GM15510 (cell line): ENCODE data around the gene DISC1.

Experiments
- POLR2A ChIP-seq: IDR thresholded peaks from 3 replicates; pipeline ENCODE4 v1.6.1; 2011; ENCODE audit warnings: borderline replicate concordance; ENCODE audit not compliant: insufficient read length; ENCODE audit errors: extremely low read depth

DISC1 gene

DNA sequence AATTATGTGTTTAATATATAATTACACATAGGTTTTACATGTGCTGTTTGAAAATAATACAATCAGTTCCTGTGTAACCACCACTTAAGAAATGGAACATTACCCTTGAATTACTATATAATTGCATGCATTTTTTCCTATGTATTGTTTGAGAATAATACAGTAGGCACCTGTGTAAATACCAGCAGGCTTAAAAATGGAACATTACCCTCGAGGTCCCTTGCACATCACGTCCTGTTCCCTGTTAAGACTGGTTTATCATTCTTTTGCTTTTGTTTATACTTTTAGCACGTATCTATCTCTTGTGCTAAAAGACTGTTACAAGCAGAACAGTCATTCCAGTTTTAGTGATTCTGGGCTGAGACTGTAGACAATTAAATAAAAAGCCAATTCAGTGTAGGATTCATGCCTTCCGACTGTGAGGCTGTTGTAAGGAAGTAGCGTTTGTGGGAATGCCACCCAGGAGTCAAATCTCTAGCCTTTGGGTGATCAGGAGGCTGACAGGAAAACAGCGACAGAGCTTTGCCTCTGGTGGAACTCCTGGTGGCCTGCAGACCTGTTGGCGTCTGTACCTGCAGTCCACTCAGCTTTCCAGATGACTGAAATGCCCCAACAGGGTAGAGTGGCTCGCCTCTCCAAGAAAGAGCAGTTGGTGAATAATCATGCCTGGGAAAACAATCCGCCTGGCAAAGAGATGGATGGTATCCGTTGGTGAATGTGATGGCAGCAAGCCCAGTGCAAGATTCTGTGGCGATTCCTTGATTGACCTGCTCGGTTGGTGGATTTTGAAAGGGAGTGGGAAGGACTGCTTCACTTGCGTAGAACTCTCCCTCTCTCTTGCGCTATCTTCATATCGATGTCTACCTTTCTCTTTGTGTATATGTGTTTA, 58.0 kb downstream of the DISC1 start:
- TF ChIP-seq POLR2A = no peak

DNA sequence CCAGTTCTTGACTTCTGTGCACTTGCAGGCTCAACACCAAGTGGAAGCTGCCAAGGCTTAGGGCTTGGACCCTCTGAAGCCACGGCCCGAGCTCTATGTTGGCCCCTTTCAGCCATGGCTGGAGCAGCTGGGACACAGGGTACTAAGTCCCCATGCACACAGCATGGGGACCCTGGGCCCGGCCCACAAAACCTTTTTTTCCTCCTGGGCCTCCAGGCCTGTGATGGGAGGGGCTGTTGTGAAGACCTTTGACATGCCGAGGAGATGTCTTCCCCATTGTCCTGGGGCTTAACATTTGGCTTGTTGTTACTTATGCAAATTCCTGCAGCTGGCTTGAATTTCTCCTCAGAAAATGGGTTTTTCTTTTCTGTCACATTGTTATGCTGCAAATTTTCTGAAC, 59.8 kb downstream of the DISC1 start:
- TF ChIP-seq POLR2A = no peak

DNA sequence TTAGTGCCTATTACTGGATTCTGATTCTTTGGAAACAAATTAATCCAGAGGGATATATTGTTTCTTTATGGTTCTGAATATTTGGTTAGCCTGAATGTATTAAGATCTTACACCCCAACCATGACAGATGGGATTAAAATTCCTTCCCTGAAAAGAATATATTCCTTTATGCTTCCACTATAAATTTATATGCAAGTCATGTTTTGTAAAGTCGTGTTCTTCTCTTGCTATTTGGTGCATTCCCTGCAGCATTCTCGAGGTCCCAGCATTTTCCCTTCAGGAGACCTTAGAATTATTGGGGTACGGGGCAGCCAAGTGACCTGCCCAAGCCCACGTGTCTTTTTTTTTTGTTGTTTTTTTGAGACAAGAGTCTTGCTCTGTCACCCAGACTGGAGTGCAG, 62.4 kb downstream of the DISC1 start:
- no peak for TF ChIP-seq POLR2A

- TF ChIP-seq POLR2A = no peak
Observed at GRCh38 chr1:231690059-231690458, 63.5 kb downstream of the DISC1 start.

GRCh38 chr1:231691618-231692259, 65.1 kb downstream of the DISC1 start:
- no peak for TF ChIP-seq POLR2A

DNA sequence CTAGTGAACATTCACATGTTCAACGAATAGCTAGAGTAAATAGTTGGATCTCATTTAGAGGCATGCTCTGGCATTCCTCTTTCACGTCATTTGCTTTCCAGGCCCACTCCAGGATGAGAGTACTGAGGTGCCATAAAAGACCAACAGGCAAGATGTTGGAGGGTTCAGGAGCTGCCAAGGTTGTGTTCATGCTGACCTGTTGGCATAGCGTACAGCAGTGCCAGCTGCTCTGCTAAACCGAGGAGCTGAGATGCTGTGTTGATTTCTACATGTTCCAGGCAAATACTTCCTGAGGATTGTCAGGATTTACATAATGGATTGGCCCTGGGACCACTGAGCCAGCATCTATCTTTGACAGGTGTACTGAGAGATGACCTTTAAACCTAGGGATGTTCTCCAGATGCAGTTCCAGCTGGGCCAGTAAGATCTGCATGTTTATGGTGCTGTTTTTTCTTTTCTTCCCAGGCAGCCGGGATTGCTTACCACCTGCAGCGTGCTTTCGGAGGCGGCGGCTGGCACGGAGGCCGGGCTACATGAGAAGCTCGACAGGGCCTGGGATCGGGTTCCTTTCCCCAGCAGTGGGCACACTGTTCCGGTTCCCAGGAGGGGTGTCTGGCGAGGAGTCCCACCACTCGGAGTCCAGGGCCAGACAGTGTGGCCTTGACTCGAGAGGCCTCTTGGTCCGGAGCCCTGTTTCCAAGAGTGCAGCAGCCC, 66.9 kb downstream of the DISC1 start:
- no peak for TF ChIP-seq POLR2A

DNA sequence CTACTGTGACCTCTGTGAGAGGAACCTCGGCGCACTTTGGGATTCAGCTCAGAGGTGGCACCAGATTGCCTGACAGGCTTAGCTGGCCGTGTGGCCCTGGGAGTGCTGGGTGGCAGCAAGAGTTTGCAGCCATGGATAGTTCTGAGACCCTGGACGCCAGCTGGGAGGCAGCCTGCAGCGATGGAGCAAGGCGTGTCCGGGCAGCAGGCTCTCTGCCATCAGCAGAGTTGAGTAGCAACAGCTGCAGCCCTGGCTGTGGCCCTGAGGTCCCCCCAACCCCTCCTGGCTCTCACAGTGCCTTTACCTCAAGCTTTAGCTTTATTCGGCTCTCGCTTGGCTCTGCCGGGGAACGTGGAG, 67.5 kb downstream of the DISC1 start:
- TF ChIP-seq POLR2A = no peak

DNA sequence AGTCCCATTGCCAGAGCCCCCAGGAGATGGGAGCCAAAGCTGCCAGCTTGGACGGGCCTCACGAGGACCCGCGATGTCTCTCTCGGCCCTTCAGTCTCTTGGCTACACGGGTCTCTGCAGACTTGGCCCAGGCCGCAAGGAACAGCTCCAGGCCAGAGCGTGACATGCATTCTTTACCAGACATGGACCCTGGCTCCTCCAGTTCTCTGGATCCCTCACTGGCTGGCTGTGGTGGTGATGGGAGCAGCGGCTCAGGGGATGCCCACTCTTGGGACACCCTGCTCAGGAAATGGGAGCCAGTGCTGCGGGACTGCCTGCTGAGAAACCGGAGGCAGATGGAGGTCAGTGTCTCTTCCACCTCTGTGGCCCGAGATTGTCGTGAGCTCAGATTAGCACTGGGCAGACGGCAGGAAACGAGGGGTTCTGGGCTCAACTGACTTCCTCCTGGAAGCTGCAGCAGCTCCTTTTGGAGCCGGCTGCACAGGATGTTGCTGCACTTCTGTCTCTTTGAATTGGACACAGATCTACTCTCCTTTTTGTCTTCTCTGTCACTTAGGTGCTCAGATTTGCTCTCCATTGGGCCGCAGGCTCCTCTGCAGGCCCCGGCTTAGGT, 68.0 kb downstream of the DISC1 start:
- TF ChIP-seq POLR2A = no peak

GRCh38 chr1:231695439-231696255, 69.1 kb downstream of the DISC1 start:
- no peak for TF ChIP-seq POLR2A

DNA sequence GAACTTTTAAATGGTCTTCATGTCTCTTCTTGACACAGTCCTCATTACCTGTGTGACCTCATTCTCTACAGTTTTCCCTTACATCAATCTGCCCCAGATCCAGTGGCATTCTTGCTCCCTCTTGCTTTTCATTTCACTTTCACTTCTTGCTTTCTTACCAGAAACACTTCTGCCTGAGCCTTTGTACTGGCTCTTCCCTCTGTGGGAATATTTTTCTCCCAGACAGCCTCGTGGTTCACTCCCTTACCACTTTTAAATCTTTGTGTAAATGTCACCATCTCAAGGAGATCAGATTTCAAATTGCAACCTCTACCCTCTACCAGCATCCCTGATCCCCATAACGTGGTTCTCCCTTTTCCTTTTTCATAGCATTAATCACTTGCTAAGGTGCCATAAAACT, 73.2 kb downstream of the DISC1 start:
- TF ChIP-seq POLR2A = no peak

DNA sequence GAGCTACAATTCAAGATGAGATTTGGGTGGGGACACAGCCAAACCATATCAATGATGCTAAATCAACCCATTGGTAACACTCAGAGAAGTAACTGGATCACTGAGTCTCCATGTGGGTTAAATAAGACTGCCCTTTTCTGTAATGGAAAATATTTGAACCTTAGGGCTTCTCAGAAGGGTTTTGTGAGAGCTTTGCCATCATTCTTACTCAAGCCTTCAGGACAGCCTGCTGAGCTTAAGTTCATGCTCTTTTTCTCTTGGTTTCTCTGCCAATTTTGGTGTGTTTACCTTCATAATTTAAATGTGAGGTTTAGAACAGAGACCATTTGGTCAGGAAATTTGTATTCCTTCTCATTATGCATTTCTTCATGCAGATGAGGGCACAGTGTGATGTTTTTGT, 74.7 kb downstream of the DISC1 start:
- no peak for TF ChIP-seq POLR2A

- no peak for TF ChIP-seq POLR2A
Observed at GRCh38 chr1:231702331-231702730, 75.7 kb downstream of the DISC1 start.

GRCh38 chr1:231702804-231703203, 76.2 kb downstream of the DISC1 start:
- TF ChIP-seq POLR2A = no peak
